Ishikawa (cell line): Measurements from ENCODE around the gene FSTL4.

ENCODE experiments used
- CEBPB ChIP-seq: IDR thresholded peaks from 2 replicates; pipeline ENCODE4 v1.6.1; 2012
- CREB1 ChIP-seq: IDR thresholded peaks from 2 replicates; pipeline ENCODE4 v1.6.1; 2012; ENCODE audit warnings: low read depth
- EGR1 ChIP-seq: IDR thresholded peaks from 2 replicates; pipeline ENCODE4 v1.6.1; 2012
- EP300 ChIP-seq: IDR thresholded peaks from 2 replicates; pipeline ENCODE4 v1.6.1; 2012; ENCODE audit warnings: borderline replicate concordance
- FOXM1 ChIP-seq: IDR thresholded peaks from 2 replicates; pipeline ENCODE4 v1.6.1; 2012; ENCODE audit warnings: low read depth, borderline replicate concordance
- MAX ChIP-seq: IDR thresholded peaks from 2 replicates; pipeline ENCODE4 v1.6.1; 2012
- NFIC ChIP-seq: IDR thresholded peaks from 2 replicates; pipeline ENCODE4 v1.6.1; 2012
- RAD21 ChIP-seq: IDR thresholded peaks from 2 replicates; pipeline ENCODE4 v1.6.1; 2012; ENCODE audit warnings: low read depth
- TAF1 ChIP-seq: IDR thresholded peaks from 2 replicates; pipeline ENCODE4 v1.6.1; 2012; ENCODE audit warnings: low read depth, mild to moderate bottlenecking
- TCF12 ChIP-seq: IDR thresholded peaks from 2 replicates; pipeline ENCODE4 v1.6.1; 2012; ENCODE audit warnings: low read depth
- TEAD4 ChIP-seq: IDR thresholded peaks from 2 replicates; pipeline ENCODE4 v1.6.1; 2012
- USF1 ChIP-seq: IDR thresholded peaks from 2 replicates; pipeline ENCODE4 v1.6.1; 2012
- YY1 ChIP-seq: IDR thresholded peaks from 2 replicates; pipeline ENCODE4 v1.6.1; 2012; ENCODE audit warnings: low read depth
- ZBTB7A ChIP-seq: IDR thresholded peaks from 2 replicates; pipeline ENCODE4 v1.6.1; 2012; ENCODE audit warnings: low read depth
- TF ChIP-seq, protein P1 (sequence below): IDR thresholded peaks from 2 replicates; pipeline ENCODE4 v1.6.1; 2012; ENCODE audit warnings: low read depth, mild to moderate bottlenecking

FSTL4 gene

DNA sequence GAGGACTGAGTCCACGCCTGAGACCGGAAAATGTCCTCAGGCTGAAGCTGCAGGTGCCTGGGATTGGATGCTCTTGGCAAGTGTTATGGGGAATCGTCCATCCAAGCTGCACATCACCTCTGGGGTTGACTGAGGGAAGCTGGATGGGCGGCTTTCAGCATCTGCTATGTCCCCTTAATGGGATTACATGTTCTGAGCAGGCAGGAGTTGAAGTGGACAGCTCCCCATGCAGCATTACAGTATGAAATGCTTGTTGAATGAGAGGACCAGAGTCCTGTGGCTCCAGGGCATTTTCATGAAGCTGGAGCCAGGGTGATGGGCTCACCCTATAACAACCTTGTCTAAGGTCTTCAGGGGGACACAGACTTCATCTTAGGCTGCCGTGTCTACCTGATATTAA lies 289.6 kb downstream of the FSTL4 start:
- no peak for TF ChIP-seq NFIC
- TF ChIP-seq CREB1, result no peak
- no peak for TF ChIP-seq EP300
- TF ChIP-seq, protein P1, sequence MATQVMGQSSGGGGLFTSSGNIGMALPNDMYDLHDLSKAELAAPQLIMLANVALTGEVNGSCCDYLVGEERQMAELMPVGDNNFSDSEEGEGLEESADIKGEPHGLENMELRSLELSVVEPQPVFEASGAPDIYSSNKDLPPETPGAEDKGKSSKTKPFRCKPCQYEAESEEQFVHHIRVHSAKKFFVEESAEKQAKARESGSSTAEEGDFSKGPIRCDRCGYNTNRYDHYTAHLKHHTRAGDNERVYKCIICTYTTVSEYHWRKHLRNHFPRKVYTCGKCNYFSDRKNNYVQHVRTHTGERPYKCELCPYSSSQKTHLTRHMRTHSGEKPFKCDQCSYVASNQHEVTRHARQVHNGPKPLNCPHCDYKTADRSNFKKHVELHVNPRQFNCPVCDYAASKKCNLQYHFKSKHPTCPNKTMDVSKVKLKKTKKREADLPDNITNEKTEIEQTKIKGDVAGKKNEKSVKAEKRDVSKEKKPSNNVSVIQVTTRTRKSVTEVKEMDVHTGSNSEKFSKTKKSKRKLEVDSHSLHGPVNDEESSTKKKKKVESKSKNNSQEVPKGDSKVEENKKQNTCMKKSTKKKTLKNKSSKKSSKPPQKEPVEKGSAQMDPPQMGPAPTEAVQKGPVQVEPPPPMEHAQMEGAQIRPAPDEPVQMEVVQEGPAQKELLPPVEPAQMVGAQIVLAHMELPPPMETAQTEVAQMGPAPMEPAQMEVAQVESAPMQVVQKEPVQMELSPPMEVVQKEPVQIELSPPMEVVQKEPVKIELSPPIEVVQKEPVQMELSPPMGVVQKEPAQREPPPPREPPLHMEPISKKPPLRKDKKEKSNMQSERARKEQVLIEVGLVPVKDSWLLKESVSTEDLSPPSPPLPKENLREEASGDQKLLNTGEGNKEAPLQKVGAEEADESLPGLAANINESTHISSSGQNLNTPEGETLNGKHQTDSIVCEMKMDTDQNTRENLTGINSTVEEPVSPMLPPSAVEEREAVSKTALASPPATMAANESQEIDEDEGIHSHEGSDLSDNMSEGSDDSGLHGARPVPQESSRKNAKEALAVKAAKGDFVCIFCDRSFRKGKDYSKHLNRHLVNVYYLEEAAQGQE, result peak; percentile 62
- TF ChIP-seq MAX, result no peak
- TF ChIP-seq YY1, result no peak

- TF ChIP-seq EP300 (no peak), CREB1 (no peak), ZBTB7A (no peak), MAX (no peak), TEAD4 (no peak), FOXM1 (no peak), NFIC (no peak), TCF12 (no peak), USF1 (no peak), TAF1 (no peak), EGR1 (no peak), YY1 (no peak), CEBPB (no peak), RAD21 (no peak)
- TF ChIP-seq, protein P1, result no peak
These were observed 290.4 kb downstream of the FSTL4 start for GRCh38 chr5:133321833-133322420.

GRCh38 chr5:133321286-133321832 lies 291.0 kb downstream of the FSTL4 start:
- TF ChIP-seq TCF12 (no peak), YY1 (no peak), FOXM1 (no peak), USF1 (no peak), CREB1 (no peak), TEAD4 (no peak), RAD21 (no peak), MAX (no peak), NFIC (no peak), ZBTB7A (no peak), EGR1 (no peak), EP300 (no peak)
- TF ChIP-seq, protein P1, result no peak

DNA sequence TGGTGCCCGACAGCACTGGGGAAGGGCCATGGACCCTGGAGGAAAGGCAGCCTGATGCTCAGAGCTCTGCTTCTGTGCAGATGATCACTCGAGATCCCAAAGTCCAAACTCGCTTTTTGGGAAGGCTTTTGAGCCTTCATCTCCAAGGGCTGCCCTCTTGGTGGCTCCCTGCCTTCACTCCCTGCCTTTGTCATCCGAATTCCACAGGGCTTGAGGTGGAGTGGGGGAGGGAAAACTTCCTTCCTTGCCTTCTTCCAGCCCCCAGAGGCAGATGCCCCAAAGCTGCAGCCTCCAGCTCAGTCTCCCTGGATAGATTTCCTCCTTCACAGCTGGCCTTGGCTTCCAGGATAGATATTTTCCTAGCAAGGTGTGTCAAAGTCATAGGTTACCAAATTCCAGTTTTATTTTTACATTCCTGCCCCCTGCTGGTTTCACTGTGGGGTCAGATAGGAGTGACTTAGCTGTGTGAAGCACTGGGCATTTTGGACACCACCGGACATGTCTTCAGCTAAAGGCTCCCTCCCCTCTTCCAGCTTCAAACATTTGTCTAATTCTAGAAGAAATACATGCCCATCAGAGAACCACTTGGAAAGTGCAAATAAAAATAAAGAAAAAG lies 292.3 kb downstream of the FSTL4 start:
- TF ChIP-seq RAD21 (no peak), EP300 (no peak), CEBPB (no peak), TCF12 (no peak), USF1 (no peak), NFIC (no peak), MAX (no peak), TAF1 (no peak)
